ENCODE measurements around the gene TRIO. TPM values are rescaled to one million over a fixed set of nuclear protein-coding genes. Genes with fewer than 3 reads are reported as not detected.

The TRIO gene
- polyA plus RNA-seq, 3 donors, result 1.7 to 45.8 (median 2.1) TPM

DNA sequence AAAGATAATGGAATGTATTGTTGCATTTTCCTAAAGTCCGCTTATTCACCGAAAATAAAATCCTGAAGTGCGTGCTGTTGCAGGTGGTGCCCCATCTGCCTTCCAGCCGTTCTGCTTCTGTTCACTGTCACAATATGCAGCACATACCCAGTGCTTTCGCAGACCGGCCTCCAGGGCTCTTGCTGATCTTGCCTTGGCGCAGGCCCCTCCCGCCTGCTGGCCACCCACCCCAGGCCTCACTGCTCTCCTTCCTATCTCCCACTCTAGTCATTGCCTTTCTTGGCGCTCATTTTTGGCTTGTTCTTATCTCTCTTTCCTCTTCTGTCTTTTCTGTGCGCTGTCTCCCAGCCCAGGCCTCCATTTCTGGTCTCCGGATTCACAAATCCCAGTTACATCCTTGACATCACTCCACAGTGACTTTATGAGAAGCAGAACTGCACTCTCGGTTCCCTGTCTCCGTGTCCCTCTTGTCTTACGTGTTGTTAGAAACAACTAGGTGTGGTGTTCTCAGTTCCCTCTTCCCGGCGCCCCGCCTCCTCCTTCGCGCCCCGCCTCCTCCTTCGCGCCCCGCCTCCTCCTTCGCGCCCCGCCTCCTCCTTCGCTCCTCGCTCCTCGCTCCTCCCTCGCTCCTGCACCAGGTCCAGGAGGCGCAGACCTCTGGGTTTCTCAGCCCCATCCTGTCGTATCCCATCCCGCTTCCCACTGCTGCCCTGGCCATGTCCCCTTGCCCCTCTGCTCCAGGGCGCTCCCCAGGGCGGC is 236.8 kb downstream of the TRIO start:
- Mint-ChIP-seq H3K36me3 (peaks cover 87 to 91% of the 10 kb centered on the region in 2 donors), H3K4me3 (no peak overlapping the region), H3K9me3 (peaks cover 0 to 7% (median 3%) of the 10 kb centered on the region in 7 donors), H3K27ac (peak overlapping the region in 5 of 7 donors; percentile 7 to 89 (median 77)), H3K27me3 (ENCODE audit: low read depth in 3 of 3) (no peaks in the 10 kb centered on the region), H3K4me1 (peaks cover 13% of the 10 kb centered on the region)
- no peaks in the 10 kb centered on the region for H3K9me3 ChIP-seq (replicated peaks in 1 of 2; ENCODE audit: control insufficient read depth in 1 of 2, insufficient read depth in 1 of 2, low read length in 2 of 2)
- DNase-seq, result no peak
- H3K9ac ChIP-seq (ENCODE audit: insufficient read depth, low read length, poor library complexity, severe bottlenecking), result no peak overlapping the region
- no peaks in the 10 kb centered on the region for H3K27me3 ChIP-seq (ENCODE audit: control insufficient read depth in 2 of 2, insufficient read depth in 2 of 2, low read length in 2 of 2)
- peak overlapping the region in 1 of 2 donors; percentile 57 for H3K27ac ChIP-seq (ENCODE audit: low read depth in 1 of 2, low read length in 2 of 2)
- H3K4me1 ChIP-seq (ENCODE audit: control insufficient read depth in 1 of 2, insufficient read depth in 2 of 2, low read length in 2 of 2), result no peaks in the 10 kb centered on the region
- H3K4me2 ChIP-seq (replicated peaks; ENCODE audit: extremely low read depth, low read length, poor library complexity, severe bottlenecking), result no peak overlapping the region
- no peak for TF ChIP-seq CTCF (IDR thresholded peaks at IDR 0.05)
- H2AFZ ChIP-seq (ENCODE audit: insufficient read depth, low read depth, low read length, poor library complexity, severe bottlenecking), result no peak overlapping the region
- no peaks in the 10 kb centered on the region for H4K20me1 ChIP-seq (ENCODE audit: insufficient read depth, low read length)
- intact Hi-C loops (cut with micrococcal nuclease), result no loop called here
- H3K79me2 ChIP-seq (ENCODE audit: insufficient read depth, low read length), result no peaks in the 10 kb centered on the region
- H3K4me3 ChIP-seq (replicated peaks in 1 of 3; ENCODE audit: low read depth in 2 of 3, low read length in 3 of 3), result no peak overlapping the region
- peaks cover 90 to 100% of the 10 kb centered on the region in 2 donors for H3K36me3 ChIP-seq (replicated peaks in 1 of 2; ENCODE audit: control insufficient read depth in 1 of 2, insufficient read depth in 2 of 2, low read length in 2 of 2)
- 87% methylated on average over 20 of the region's 35 CpGs for WGBS (ENCODE audit: insufficient coverage)

DNA sequence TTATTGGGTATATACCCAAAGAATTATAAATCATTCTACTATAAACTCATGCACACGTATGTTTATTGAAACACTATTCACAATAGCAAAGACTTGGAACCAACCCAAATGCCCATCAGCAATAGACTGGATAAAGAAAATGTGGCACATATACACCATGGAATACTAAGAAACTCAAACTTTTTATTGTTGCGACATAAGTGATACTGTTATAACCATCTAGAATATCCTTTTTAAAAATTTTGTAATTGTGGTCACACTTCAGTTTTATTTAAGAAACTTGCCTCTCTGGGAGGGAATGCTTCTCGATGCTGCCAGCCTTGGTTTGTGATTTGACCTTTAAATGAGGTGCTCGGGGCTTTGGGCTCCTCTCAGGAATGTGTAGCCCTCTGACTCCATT is 237.6 kb downstream of the TRIO start:
- Mint-ChIP-seq H3K9me3 (peaks cover 0 to 7% (median 3%) of the 10 kb centered on the region in 7 donors), H3K27ac (peak overlapping the region in 3 of 7 donors; percentile 28 to 64 (median 63)), H3K4me1 (peaks cover 13% of the 10 kb centered on the region), H3K27me3 (ENCODE audit: low read depth in 3 of 3) (peaks cover 0 to under 1% (median 0%) of the 10 kb centered on the region in 3 donors), H3K36me3 (peaks cover 87 to 89% of the 10 kb centered on the region in 2 donors), H3K4me3 (no peak overlapping the region)
- H3K36me3 ChIP-seq (replicated peaks in 1 of 2; ENCODE audit: control insufficient read depth in 1 of 2, insufficient read depth in 2 of 2, low read length in 2 of 2), result peaks cover 89 to 100% of the 10 kb centered on the region in 2 donors
- H3K4me2 ChIP-seq (replicated peaks; ENCODE audit: extremely low read depth, low read length, poor library complexity, severe bottlenecking), result no peak overlapping the region
- no peak for TF ChIP-seq CTCF (IDR thresholded peaks at IDR 0.05)
- no peaks in the 10 kb centered on the region for H3K27me3 ChIP-seq (ENCODE audit: control insufficient read depth in 2 of 2, insufficient read depth in 2 of 2, low read length in 2 of 2)
- no peaks in the 10 kb centered on the region for H3K79me2 ChIP-seq (ENCODE audit: insufficient read depth, low read length)
- WGBS (ENCODE audit: insufficient coverage), result 100% methylated on average over 1 of the region's 4 CpGs
- H3K4me3 ChIP-seq (replicated peaks in 1 of 3; ENCODE audit: low read depth in 2 of 3, low read length in 3 of 3), result no peak overlapping the region
- no peak overlapping the region for H3K9ac ChIP-seq (ENCODE audit: insufficient read depth, low read length, poor library complexity, severe bottlenecking)
- H3K9me3 ChIP-seq (replicated peaks in 1 of 2; ENCODE audit: control insufficient read depth in 1 of 2, insufficient read depth in 1 of 2, low read length in 2 of 2), result no peaks in the 10 kb centered on the region
- H3K27ac ChIP-seq (ENCODE audit: low read depth in 1 of 2, low read length in 2 of 2), result no peak overlapping the region
- no peak overlapping the region for H2AFZ ChIP-seq (ENCODE audit: insufficient read depth, low read depth, low read length, poor library complexity, severe bottlenecking)
- intact Hi-C loops (cut with micrococcal nuclease), result no loop called here
- no peak for DNase-seq
- H3K4me1 ChIP-seq (ENCODE audit: control insufficient read depth in 1 of 2, insufficient read depth in 2 of 2, low read length in 2 of 2), result no peaks in the 10 kb centered on the region
- no peaks in the 10 kb centered on the region for H4K20me1 ChIP-seq (ENCODE audit: insufficient read depth, low read length)

All from CD14-positive monocyte (primary cell).